Measurements from ENCODE around the gene EHBP1.

Gene EHBP1

GRCh38 chr2:63034526-63034925 is 329.0 kb downstream of the EHBP1 start:
- no peak for TF ChIP-seq CTCF (IDR thresholded peaks at IDR 0.05)
- DNase-seq (ENCODE audit: low spot score), result no peak
- Histone ChIP-seq H3K4me3 (no peak overlapping the region), H3K27ac (no peak overlapping the region)

GRCh38 chr2:63035169-63035568 is 329.7 kb downstream of the EHBP1 start:
- TF ChIP-seq CTCF (IDR thresholded peaks at IDR 0.05), result no peak
- no peak for DNase-seq (ENCODE audit: low spot score)
- no peak overlapping the region for H3K27ac ChIP-seq
- H3K4me3 ChIP-seq, result no peak overlapping the region

- no peak overlapping the region for H3K4me3 ChIP-seq
- H3K27ac ChIP-seq, result no peak overlapping the region
- DNase-seq (ENCODE audit: low spot score), result no peak
- no peak for TF ChIP-seq CTCF (IDR thresholded peaks at IDR 0.05)
These were observed 330.1 kb downstream of the EHBP1 start for GRCh38 chr2:63035660-63036059.

GRCh38 chr2:63038034-63038433 is 332.5 kb downstream of the EHBP1 start:
- Histone ChIP-seq H3K27ac (no peak overlapping the region), H3K4me3 (no peak overlapping the region)
- no peak for DNase-seq (ENCODE audit: low spot score)
- no peak for TF ChIP-seq CTCF (IDR thresholded peaks at IDR 0.05)

- DNase-seq (ENCODE audit: low spot score), result no peak
- TF ChIP-seq CTCF (IDR thresholded peaks at IDR 0.05), result no peak
- no peak overlapping the region for H3K4me3 ChIP-seq
- H3K27ac ChIP-seq, result no peak overlapping the region
These were observed 335.1 kb downstream of the EHBP1 start for GRCh38 chr2:63040586-63040985.

GRCh38 chr2:63041592-63041991 is 336.1 kb downstream of the EHBP1 start:
- TF ChIP-seq CTCF (IDR thresholded peaks at IDR 0.05), result no peak
- Histone ChIP-seq H3K27ac (no peak overlapping the region), H3K4me3 (no peak overlapping the region)
- no peak for DNase-seq (ENCODE audit: low spot score)

GRCh38 chr2:63044362-63045327 is 339.1 kb downstream of the EHBP1 start:
- TF ChIP-seq CTCF (IDR thresholded peaks at IDR 0.05), result no peak
- H3K4me3 ChIP-seq, result no peak overlapping the region
- H3K27ac ChIP-seq, result no peak overlapping the region
- DNase-seq (ENCODE audit: low spot score), result no peak

All from coronary artery (tissue), 2 donors.